GM21381 (cell line): ENCODE measurements around the gene VSIG2.
A peak's percentile ranks its signal among the peaks of the same experiment; 100 is the strongest.

Experiments used
- ATAC-seq: cut with Tn5 transposase; IDR thresholded peaks from one replicate; pipeline ENCODE4 v1.9.1; 2021; ENCODE audit warnings: mild to moderate bottlenecking, moderate library complexity; ENCODE audit not compliant: unreplicated experiment

The VSIG2 gene

DNA sequence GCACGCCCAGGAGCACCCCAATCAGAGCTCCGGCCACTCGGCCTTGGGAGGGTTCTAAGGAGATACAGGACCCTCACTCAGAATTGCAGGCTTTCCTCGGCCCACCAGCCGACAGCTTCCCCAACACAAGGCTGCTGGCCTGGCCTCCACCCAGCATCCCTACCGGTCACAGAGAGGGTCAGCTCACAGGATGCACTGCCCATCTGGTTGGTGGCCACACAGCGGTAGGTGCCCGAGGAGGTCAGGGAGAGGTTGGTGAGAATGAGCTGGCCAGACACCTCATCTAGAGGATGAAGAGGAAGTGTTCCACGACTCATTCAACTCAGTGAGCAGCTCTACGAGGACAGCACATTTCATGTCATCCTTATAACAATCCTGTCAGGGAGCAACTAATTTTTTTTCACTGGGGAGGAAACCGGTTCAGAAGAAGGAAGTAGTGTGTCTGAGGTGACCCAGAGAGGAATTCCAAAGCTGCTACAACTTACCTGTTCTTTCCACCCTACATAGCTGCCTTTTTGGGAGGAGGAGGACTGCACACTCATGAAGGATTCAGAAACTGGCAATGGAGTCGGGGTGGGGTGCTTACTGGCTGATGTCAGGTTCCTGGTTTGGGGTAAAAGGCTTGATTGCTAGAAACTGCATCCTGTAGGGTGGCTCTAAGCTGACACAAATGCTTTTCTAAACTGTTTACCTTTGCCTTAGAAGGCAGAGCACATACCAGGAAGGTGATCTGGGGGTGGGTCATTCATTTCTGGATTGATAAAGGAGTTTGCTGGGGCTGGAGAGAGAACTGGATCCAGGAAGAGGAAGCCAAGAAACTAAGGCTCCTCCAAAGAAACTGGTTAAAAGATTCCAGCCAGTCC, 3.3 kb downstream of the VSIG2 start:
- ATAC-seq, result no peak

DNA sequence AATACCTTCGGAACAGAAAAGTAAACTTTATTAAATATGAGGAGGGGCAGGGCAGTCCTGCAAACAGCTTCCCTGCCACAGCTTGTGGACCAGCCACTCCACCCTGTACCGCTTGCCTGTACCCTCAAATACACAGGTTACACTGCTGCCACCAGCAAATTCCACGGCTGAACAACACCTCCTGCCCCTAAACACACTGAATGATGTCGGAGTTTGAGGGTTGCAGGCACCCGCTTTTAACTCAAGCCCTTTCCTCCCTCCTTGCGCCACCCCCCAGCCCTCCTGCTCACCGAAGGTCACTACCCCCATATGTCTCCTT, 4.0 kb downstream of the VSIG2 start:
- no peak for ATAC-seq

- ATAC-seq, result no peak
Observed at GRCh38 chr11:124747406-124748099, 4.5 kb downstream of the VSIG2 start.

DNA sequence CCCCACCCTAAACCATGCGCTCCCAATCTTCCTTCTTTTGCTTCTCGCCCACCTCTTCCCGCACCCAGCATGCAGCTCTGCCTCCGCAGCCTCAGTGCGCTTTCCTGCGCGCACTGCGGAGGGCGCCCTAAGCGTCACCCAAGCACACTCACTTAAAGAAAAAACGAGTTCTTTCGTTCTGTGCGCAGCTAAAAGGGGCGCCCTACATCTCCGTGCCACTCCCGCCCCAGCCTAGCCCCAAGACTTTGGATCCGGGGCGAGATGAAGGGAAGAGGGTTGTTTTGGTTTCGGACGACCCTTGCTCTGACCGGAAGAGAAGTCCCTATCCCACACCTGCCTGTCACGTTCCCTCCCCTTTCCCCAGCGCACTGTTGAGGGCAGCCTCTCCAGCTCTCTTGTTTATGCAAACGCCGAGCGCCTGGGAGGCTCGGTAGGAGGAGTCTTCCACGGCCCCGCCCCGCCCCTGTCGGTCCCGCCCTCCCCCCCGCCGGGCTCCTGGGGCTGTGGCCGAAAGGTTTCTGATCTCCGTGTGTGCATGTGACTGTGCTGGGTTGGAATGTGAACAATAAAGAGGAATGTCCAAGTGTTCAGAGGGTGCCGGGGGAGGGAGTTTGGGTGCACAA, 5.3 kb downstream of the VSIG2 start:
- ATAC-seq, result peak; percentile 92

DNA sequence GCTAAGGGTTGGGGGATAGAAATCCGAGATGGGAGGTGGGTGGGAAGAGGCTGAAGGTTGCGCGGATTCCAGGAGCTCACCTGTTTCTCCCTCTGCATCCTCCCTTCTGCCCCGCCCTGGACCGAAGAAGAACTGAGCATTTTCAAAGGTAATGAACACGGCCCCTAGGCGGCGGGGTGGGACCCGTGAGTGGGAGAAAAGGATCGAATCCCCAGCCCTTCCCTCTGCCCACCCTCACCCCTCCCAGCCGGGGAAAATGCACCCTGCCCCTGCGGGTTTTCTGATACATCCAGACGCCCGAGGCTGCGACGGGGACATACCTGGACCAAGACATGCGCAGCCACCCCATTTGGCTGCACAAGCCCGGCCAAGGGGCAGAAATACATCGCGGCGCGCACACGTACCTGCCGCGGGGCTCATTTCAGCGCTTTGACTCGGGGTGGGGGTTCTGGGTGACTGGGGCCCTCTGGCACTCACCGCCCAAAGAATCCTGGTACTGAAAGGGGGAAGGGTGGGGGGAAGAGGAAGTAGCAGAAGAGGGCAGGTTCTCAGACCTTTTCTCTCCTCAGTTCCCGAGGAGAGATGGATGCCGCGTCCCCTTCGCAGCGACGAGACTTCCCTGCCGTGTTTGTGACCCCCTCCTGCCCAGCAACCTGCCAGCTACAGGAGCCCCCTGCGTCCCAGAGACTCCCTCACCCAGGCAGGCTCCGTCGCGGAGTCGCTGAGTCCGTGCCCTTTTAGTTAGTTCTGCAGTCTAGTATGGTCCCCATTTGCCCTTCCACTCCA, 6.0 kb downstream of the VSIG2 start:
- peak; percentile 17 for ATAC-seq

DNA sequence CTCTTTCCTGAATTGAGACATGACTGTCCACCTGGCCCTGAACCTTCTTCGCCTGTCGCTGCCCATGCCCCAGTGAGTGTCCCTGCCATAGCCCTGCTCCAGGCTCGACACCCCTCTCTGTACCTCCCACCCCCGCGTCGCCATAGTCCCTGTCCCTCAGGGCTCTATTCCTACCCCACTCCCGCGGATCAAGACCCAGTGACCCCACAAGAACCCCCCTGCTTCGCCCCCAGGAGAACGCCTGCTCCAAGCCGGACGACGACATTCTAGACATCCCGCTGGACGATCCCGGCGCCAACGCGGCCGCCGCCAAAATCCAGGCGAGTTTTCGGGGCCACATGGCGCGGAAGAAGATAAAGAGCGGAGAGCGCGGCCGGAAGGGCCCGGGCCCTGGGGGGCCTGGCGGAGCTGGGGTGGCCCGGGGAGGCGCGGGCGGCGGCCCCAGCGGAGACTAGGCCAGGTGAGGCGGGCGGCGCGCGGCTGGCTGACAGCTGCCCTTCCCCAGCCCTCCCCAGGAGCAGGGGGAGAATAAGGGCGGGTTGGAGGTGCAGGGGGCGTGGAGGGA, 6.7 kb downstream of the VSIG2 start:
- ATAC-seq, result no peak

DNA sequence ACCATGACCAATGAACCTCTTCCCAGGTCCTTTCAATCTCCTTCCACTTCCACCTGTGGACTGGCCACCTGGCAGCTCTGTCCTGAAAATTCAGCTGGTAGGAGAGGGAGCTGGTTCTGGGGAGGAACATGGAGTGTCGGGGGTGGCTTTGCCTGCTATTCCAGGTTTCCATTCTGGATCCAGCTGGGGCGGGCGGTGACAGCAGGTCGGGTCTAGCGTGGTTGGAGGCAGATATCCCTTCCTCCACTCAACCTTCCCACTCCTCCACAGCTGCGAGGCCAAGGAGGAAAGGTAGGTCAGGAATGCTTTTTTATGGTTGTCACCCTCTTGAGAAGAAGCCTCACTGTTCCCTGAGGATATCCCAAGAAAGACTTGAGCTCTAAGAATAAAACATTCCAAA, 9.0 kb downstream of the VSIG2 start:
- no peak for ATAC-seq

DNA sequence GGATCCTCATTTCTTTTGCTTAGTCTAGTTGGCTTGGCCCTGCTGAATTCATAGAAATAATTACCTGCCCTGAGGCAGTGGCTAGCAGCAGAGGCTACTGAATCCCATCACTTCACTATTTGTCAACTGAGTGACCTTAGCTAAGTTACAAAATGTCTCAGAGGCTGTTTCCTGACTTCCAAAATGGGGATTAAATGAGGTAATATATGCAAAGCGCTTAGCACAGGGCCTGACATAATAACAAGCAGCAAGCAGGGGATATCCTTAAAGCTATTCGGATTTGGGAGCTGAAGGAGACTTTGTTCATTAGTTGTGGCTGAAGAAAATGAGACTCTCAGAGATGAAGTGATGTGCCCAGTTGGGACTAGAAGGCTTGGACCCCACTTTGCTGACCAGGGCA, 9.5 kb downstream of the VSIG2 start:
- ATAC-seq, result no peak

DNA sequence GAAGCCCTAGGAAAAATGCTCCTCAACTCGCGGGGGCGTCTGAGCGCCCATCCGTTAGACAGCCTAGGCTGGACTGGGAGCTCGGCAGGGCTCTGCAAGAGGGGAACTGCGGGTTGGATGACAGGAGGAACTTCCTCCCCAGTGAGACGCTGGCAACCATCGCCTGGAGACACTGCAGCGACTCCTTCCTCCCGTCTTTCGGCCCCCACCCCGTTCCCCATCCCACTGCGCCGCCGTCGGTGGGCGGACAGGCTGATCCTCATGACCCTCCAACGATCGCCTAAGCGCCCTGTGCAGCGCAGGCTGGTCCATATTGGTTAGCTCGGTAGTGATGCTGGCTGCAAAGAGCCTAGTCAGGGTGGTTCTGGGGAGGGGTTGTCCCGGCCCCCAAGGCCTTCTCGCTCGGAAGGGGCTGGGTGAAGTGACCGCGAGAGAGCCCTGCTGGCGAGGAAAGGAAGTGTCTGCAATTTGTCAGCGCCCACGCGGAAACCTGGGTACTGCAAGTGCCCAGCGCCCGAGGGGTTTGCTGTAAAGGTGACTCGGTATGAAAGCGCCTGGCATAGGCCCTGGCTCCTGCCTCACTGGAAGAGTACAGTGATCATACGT, 11.7 kb downstream of the VSIG2 start:
- peak; percentile 38 for ATAC-seq

DNA sequence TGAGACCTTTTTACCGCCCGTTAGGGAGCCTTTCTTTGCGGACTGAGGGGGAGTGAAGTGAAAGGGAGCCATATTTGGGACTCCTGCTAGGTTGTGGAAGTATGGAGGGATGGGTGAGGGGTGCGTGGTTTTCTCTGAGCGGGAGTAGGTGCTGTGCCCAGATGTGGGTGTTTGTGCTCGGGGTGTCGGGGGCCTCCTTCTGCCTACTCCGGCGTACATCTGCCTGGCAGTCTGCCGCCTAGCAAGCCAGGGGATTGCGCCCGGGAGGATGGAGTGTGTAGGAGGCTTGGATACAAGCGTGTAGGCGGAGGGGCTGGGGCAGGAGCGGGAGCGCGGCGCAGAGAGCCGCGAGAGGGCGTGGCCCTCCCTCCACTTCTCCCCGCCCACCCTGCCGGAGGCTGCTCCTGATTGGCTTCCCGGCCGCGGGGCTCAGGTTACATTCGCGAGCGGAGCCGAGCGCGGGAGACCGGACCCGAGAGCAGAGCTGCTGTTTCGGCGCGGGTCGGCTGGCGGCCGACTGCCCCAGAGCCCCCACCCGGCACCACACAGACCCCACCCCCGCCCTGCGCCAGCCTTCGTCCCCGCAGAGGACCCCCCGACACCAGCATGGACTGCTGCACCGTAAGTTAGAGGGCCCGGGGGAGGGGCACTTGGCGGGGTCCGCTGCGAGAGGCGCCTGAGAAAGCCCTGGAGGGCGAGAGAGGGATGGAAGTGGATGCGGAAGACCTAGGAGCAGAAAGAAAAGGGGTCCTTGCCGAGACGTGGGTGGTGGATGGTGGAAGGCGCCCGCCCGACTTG, 12.4 kb downstream of the VSIG2 start, which contains the start of gene NRGN:
Gene NRGN, plus strand, starts transcription at position 464 of the 798 bp plus-strand sequence. Its CDS starts 143 bp downstream, at position 607.
- peak; percentile 97 for ATAC-seq

- no peak for ATAC-seq
Observed at GRCh38 chr11:124738713-124739478, 13.2 kb downstream of the VSIG2 start.

DNA sequence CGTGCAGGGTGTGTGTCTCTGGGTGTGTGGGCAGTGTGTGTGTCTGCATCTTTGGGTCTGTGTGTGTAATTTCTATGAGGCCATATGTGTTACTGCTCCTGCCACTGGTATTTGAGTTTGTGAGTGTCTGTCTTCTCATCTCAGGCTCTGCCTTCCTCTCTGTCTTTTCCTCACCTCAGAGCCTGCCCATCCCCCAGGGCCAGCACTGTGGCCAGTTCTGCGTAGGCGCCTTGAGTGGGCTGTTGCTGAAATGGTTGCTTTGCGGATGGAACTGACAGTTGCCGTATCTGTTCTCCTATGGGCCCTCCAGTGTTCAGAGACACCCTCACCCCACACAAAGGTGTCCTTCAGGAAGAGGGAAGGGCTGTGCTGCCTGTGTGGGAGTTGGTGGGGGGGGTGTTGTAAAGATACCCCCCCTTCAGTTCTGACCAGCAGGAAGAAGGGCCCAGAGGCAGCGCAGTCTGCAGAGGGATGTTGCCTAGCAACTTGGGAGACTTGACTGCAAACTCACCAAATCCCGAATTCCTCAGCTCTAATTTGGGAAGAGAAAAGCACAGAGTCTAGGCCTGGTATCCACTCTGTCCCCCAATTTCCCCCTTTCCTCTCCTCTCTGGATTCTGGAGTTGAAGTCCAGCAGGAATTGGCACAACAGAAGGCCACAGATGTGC, 14.3 kb downstream of the VSIG2 start:
- ATAC-seq, result no peak

DNA sequence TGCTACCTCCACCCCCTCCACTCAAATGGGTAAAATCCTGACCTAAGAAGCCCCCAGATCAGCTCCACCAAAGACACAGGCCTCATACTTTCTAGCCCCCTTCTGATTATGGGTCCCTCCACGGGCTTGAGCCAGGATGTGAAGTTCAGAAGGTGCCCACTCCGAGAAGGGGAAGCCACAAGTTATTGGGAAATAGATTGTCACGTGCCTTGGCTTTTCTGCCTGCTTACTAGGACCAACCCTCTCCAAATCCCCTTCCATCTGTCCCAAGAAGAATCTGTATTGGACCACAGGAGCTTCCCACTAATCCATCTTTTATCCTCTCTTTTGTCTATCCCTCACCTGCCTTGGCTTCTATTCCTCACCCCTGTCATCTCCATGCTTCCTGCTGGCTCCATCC, 15.3 kb downstream of the VSIG2 start:
- ATAC-seq, result no peak

GRCh38 chr11:124732230-124732629, 19.8 kb downstream of the VSIG2 start:
- ATAC-seq, result no peak

DNA sequence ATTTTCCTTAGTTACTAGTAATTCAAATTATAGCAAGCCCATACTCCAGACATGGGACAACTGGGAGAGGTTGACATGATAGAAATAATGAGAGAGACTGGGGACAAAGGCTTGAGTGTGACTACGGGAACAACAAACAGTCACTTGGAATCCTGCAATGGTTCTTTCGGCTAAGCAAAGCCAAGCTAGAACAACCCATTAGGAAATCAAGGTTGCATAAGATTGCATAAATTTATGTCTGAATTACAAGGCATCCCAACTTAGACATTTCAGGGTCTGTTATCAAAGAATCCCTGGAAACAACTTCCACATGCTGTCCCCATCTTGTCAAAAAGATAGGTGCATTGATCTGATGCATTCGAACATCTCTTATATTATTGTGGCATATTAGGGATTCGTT, 22.5 kb downstream of the VSIG2 start:
- no peak for ATAC-seq

DNA sequence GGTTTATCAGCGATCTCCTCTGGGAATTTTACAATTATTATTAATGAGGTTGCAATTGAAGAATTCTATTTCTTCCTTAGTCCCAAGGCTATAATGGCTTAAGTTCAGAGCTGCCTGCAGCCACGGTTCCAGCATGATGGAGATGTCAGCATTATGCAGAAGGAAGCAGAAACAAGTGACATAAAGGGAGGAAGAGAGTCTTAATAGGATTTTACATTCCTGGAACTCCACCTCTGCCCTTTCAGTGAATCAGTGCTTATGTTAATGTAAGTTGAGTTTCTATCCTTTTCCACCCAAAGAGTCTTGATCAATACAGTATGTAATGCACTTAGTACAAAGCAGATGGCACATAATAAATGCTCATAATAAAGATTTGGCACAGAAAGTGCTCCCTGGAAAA, 23.9 kb downstream of the VSIG2 start:
- no peak for ATAC-seq

DNA sequence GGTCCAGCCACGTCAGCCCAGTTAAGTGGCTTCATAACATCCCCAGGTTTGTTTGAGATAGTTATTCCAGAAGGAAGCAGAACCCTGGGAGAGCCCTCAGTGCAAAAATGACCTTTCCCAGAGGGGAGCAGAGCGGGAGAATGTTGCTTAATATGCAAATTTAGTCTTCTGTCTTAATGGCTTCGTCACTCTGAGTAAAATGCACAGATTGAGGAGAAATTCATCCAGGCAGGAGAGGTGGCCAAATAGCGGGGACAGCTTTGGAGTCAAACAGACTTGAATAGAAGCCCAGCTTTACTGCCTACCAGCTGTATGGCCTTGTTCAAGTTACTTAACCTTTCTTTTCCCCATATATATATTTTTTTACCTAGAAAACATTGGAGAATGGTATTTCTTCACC, 24.6 kb downstream of the VSIG2 start:
- no peak for ATAC-seq

GRCh38 chr11:124725719-124726105, 26.3 kb downstream of the VSIG2 start:
- no peak for ATAC-seq
